ENCODE measurements around the gene FOXA1.

- TF ChIP-seq TCF12 (IDR thresholded peaks at IDR 0.05; ENCODE audit: low read depth, low read length): no peak
- no peak for TF ChIP-seq POLR2AphosphoS5 (IDR thresholded peaks at IDR 0.05; ENCODE audit: low read depth, low read length)
Observed at GRCh38 chr14:37606678-37607077, 11.6 kb upstream of the FOXA1 start.
